Stimulated activated CD4-positive, alpha-beta T cell treated with anti-CD3 and anti-CD28 coated beads, Interleukin-1b, Interleukin-23, amount 100 ng/mL, for 4 hours (primary cell): Measurements from ENCODE around the gene FGF13.
A peak's percentile ranks its signal among the peaks of the same experiment; 100 is the strongest.

Source experiments
- DNase-seq, 2 donors: peaks; one replicate each; pipeline ENCODE4 v3.0.0-alpha.2; 2020; ENCODE audit warnings: low read depth in 2 of 2

FGF13 gene

DNA sequence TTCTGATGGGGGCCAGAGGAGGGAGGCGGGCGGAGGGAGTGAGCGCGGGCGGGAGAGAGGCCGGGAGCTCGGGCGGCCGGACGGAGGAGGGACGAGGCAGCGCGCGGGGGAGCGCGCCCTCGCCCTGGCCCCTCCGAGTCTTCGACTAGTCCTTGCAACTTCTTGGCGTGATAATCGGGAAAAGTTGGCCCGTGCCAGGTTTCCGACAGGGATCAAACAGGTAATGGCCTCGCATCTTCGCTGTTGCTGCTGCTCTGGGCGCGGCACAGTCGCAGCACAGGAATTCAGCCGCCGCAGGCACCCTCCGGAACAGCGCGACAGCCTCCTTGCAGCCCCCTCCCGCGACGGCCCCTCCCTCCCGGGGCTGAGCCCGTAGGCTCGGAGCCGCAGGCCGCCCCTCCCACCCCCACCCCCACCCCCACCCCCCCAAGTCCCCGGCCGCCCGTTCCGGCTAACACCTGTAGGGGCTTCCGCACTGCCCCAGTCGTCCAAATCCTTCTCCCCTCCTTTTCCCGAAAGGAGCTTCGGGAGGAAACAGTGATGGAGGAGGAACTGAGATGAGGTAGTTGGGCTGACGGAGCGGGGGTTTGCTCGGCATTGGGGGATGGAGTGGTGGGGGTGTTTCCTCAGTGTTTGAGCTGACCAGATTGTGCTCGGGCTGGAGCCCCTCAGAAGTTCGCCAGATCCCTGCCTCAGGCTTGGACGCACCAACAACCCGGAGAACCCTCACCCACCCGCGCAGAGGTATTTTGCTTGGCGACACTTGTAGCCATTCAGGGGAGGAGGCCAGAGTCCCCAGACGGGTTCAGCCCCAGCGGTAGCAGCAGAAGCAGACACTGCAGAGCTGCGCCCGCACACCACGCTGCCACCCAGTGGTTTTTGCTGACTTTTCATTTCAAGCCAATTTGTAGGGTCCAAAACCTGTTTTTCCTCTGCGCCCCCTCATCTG lies at the start of gene FGF13:
TSS of gene FGF13 (minus strand) at position 319 of the 949 bp plus-strand sequence. CDS start 714 bp downstream, outside the sequence.
- no peak for DNase-seq

- no peak for DNase-seq
These were observed 47.9 kb upstream of the FGF13 start for GRCh38 chrX:138759217-138759943.

- no peak for DNase-seq
These were observed 44.7 kb upstream of the FGF13 start for GRCh38 chrX:138756234-138756633.

- DNase-seq: no peak
These were observed 43.3 kb upstream of the FGF13 start for GRCh38 chrX:138754861-138755260.

- no peak for DNase-seq
These were observed 37.0 kb upstream of the FGF13 start for GRCh38 chrX:138748480-138748879.

DNA sequence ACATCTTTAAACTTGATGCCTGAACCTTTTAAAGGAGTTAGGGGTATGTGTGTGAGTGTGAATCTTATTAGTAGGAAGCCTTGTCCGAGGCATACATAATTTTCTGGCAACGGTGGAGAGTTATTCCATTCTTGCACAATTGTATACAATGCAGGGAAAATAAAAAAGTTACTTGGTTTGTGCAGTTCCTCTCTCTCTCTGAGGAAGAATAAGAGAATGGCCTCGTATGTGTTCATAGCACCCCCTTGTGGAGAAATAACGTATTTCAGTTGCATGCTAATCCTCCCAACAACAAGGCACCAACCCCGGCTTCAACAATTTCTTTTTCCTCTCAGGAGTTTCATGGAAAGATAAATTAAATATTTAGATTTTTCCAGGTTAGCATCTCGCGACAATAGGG lies 33.7 kb upstream of the FGF13 start:
- peak in 1 of 2 donors; percentile 4 for DNase-seq

- no peak for DNase-seq
These were observed 30.7 kb upstream of the FGF13 start for GRCh38 chrX:138742217-138742616.

DNA sequence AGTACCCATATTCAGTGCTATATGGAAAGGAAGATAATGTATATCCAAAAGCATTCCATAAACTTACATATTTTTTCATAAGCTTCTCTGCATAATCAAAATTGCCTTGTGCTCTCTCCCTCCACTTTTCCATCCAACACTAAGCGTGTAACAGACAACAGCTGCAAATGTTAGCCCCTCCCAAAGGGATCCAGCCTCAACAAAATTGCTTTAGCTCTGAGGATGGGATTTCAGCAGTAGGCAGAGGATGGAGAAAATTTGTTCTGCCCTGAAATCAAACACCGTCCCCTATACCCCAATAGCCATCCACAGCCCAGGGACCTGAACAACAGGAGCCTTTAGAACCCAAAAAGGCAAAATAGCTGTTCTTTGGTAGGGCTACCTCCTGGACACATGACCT lies 28.8 kb upstream of the FGF13 start:
- DNase-seq: no peak

DNA sequence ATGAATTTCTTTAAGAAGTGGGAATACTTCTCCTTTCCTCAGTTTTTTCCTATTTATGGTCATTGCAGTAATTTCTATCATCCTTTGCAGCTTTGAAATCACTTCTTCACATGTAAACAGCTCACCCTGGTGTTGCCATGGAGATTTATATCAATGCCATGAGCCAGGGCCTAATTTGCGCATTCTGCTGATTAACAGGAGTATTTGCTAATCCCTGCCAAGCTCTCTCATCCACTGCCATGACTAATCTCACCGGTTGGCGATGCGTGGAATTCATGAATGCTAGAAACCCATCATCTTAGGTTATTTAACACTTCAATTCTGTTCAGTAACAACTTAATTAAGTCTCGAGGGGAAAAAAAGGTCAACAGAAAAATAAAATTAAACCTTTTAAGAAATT lies 11.8 kb upstream of the FGF13 start:
- no peak for DNase-seq

- DNase-seq: no peak
These were observed 7.9 kb upstream of the FGF13 start for GRCh38 chrX:138719396-138719795.

DNA sequence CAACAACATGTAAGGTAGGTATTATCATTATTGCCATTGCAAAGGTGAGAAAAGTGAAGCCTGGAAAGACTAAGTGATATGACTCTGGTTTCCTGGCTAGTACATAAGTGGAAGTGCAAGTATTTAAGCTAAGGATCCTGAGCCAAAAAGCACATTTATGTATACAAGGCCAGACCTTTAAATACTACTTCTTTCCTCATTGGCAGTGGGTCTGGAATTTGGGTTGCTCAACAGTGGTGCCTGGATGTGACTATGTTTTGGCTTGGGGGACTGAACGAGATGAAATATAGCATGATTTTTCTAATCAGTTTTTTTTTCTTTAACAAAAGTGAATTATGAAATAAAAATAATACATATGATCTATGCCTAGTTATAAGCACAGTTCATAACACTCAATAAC lies 7.4 kb upstream of the FGF13 start:
- no peak for DNase-seq

DNA sequence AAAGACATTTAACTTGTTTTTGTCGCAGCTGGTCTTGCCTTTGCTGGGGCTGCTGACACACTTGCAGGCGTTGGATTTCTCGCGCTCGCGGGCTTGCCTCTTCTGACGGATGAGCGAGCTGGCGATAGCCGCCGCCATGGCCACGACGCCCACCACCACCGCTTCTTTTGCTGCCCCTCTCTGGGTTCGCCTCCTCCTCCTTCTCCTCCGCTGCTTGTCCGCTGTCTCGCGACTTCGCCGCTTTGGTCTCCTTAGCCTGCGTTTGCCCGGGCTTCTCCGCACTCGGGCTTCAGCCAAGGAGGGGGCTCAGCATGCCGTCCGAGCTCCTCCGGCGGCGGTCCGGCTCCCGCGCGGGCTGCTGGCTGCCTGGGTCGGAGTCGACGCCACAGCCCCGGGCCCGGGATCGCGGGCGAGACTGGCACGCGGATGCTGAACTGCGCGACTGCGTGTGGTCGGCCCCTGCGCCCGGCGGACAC lies 613 bp downstream of the FGF13 start:
- DNase-seq: no peak

DNA sequence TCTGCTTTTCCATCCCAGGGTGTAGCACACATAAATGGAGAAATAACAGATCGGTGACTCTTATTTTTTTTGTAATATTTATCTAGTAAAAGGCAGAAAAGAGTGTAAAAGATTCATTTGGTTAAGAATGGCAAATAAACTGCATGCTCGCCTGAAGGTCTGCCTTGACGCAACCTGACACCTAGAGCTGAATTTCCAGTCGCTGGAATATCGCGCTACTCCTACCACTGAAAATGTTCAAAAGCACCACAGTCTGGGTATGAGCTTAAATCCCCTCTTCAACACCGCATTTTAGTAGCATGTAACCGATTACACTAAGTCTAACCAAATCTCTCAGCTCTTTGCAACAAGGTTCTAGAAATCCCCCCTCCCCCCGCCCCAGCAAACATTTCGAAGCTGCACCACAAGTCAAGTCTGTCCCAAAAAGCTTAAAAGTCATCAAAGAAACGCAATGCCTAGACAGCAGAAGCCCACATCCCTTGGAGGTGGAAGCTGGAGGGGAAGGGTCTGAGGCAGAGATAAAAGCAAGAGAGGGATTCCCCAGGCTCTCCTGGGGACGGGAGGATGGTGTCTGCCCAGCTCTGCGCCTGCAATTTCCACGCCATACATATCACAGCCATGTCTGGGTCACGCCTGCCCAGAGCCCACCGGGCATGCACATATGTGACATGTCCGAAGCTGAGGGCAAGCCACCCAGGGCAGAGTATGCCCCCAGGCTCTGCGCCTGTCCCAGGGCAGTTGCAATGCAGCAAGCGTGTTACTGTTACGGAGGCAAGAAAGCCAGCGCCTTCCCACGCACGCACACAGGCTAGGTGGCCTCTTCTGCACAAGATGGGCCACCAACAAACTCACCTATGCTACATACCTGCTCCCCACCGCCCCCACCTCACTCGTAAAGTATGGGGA lies 1.4 kb downstream of the FGF13 start:
- no peak for DNase-seq

DNA sequence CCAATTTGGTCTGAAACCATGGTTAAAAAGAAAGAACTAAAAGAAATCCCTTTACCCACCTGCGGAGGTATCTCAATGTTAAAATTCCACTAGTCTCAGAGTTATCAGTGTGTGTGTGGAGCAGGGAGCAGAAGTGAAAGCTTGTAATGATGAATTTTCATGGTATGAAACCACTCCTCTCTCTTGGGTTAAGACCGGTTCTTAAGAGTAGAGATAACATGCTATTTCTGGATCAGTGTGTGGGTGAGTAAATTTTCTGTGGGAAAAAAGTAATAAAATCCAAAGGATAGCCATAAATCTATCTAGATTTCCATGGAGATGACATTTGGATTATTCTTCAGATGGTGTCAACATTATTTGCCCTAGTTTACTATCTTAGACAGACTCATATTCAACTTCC lies 3.2 kb downstream of the FGF13 start:
- DNase-seq: no peak

DNA sequence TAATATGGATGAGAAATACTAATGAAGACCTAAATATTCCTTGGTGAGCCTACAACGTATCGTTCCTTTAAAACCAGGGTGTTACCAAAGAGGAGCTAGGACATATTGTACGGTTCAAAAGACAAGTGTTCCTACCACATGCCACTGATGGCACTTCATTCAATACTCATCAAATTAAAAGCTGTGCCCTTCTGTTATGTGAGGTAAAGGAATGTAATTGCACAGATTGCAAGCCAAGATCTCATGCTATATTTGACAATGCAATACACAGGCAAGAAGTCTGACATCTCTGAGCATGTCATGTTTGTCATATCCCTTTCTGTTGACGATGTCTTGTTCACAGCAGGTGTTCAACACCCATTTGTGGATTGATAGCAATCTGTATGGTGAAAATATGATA lies 6.9 kb downstream of the FGF13 start:
- DNase-seq: no peak

- no peak for DNase-seq
These were observed 7.4 kb downstream of the FGF13 start for GRCh38 chrX:138704101-138704500.

GRCh38 chrX:138692591-138692990 lies 18.9 kb downstream of the FGF13 start:
- DNase-seq: no peak

GRCh38 chrX:138691186-138691585 lies 20.3 kb downstream of the FGF13 start:
- no peak for DNase-seq

DNA sequence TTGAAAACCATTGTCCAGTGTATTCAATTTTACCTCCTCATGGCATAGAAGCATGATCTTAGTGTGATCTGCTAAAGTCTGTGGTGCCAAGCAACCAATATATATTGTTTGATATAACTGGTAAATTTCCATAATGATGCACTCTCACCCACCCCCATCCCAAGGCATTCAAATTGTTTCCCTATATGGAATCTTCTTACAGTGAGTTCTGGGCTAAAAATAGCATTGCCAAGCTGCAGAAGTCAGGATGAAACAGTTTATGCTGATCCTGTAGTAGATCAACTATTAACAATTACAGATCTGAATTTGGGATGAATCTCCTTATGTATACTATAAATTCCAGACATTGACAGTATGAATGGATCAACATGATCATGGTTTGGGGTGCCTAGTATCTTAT lies 20.9 kb downstream of the FGF13 start:
- DNase-seq: no peak

GRCh38 chrX:138683600-138683999 lies 27.9 kb downstream of the FGF13 start:
- no peak for DNase-seq

GRCh38 chrX:138669693-138670092 lies 41.8 kb downstream of the FGF13 start:
- DNase-seq: no peak

GRCh38 chrX:138664466-138664865 lies 47.1 kb downstream of the FGF13 start:
- no peak for DNase-seq
